ENCODE results near the gene LYZL1.
"Not testable (repeated sequence)": the region's sequence is repeated elsewhere in the genome, so short reads cannot be mapped to it uniquely, and the experiment has no call there.

LYZL1 gene

GRCh38 chr10:29265210-29265768 lies 23.6 kb upstream of the LYZL1 start:
- DNase-seq: no peak

- no peak for DNase-seq
Observed at GRCh38 chr10:29266641-29267040, 22.2 kb upstream of the LYZL1 start.

- DNase-seq: no peak
Observed at GRCh38 chr10:29268011-29268410, 20.9 kb upstream of the LYZL1 start.

GRCh38 chr10:29269486-29269885 lies 19.4 kb upstream of the LYZL1 start:
- DNase-seq: no peak

- no peak for DNase-seq
Observed at GRCh38 chr10:29270883-29271282, 18.0 kb upstream of the LYZL1 start.

GRCh38 chr10:29271877-29272276 lies 17.0 kb upstream of the LYZL1 start:
- no peak for DNase-seq

GRCh38 chr10:29273478-29273877 lies 15.4 kb upstream of the LYZL1 start:
- DNase-seq: no peak

- DNase-seq: no peak
Observed at GRCh38 chr10:29276251-29276850, 12.5 kb upstream of the LYZL1 start.

- DNase-seq: no peak
Observed at GRCh38 chr10:29277296-29277695, 11.6 kb upstream of the LYZL1 start.

GRCh38 chr10:29279779-29280487 lies 8.9 kb upstream of the LYZL1 start:
- no peak for DNase-seq

GRCh38 chr10:29280488-29280840 lies 8.4 kb upstream of the LYZL1 start:
- DNase-seq: no peak

GRCh38 chr10:29285624-29286051 lies 3.2 kb upstream of the LYZL1 start:
- no peak for DNase-seq

- no peak for DNase-seq
Observed at GRCh38 chr10:29287635-29288034, 1.2 kb upstream of the LYZL1 start.

- DNase-seq: not testable (repeated sequence)
Observed at GRCh38 chr10:29291561-29291960, 2.7 kb downstream of the LYZL1 start.

- not testable (repeated sequence) for DNase-seq
Observed at GRCh38 chr10:29292406-29292805, 3.5 kb downstream of the LYZL1 start.

GRCh38 chr10:29295813-29296212 lies 6.9 kb downstream of the LYZL1 start:
- DNase-seq: no peak

- no peak for DNase-seq
Observed at GRCh38 chr10:29297678-29298077, 8.8 kb downstream of the LYZL1 start.

GRCh38 chr10:29301359-29301910 lies 12.6 kb downstream of the LYZL1 start:
- no peak for DNase-seq

- DNase-seq: no peak
Observed at GRCh38 chr10:29302499-29302898, 13.6 kb downstream of the LYZL1 start.

GRCh38 chr10:29304264-29304994 lies 15.6 kb downstream of the LYZL1 start:
- DNase-seq: peak; percentile 40

- no peak for DNase-seq
Observed at GRCh38 chr10:29304995-29305335, 16.1 kb downstream of the LYZL1 start.

- no peak for DNase-seq
Observed at GRCh38 chr10:29306688-29307087, 17.8 kb downstream of the LYZL1 start.

GRCh38 chr10:29308142-29308541 lies 19.3 kb downstream of the LYZL1 start:
- not testable (repeated sequence) for DNase-seq

GRCh38 chr10:29309465-29309864 lies 20.6 kb downstream of the LYZL1 start:
- no peak for DNase-seq

All from NCI-H748 treated with DMSO at 0.1 percent for 48 hours (cell line).